HEK293 (cell line): ENCODE measurements around the gene ATXN2.

Experiments
- CTCF ChIA-PET: fragments of 350-600 bp; formaldehyde crosslinking; extraction: SDS; loops from one replicate; lab custom pipeline; 2021; ENCODE audit warnings: antibody characterized with exemption; lab: Yijun Ruan, JAX
- POLR2A ChIA-PET: fragments of 300-600 bp; formaldehyde crosslinking; extraction: SDS; loops from one replicate; lab custom pipeline; 2020; ENCODE audit warnings: antibody characterized with exemption, inconsistent platforms; lab: Yijun Ruan, JAX
- H3K27ac ChIP-seq: fragments of 200-500 bp; sonication (Bioruptor generic); 2 replicates; pipeline ENCODE4 v1.5.1; 2014; ENCODE audit warnings: low read depth, low read length, control low read depth, inconsistent platforms; ENCODE audit errors: extremely low read depth
- H3K36me3 ChIP-seq, 2 experiments: fragments of 200-500 bp in 1 of 2; sonication (Bioruptor generic) in 1 of 2; 1 replicate in 1 of 2; 2 replicates in 1 of 2; pipeline ENCODE4 v1.5.1; 2014 to 2017; ENCODE audit warnings: inconsistent platforms in 2 of 2, low read length in 2 of 2; ENCODE audit not compliant: control insufficient read depth in 2 of 2, insufficient read depth in 1 of 2
- H3K4me1 ChIP-seq: fragments of 200-500 bp; sonication (Bioruptor generic); 2 replicates; pipeline ENCODE4 v1.5.1; 2014; ENCODE audit warnings: mild to moderate bottlenecking, low read length, inconsistent platforms; ENCODE audit not compliant: control insufficient read depth, insufficient read depth
- H3K4me3 ChIP-seq: 2 replicates; pipeline ENCODE4 v1.5.1; 2011; ENCODE audit warnings: low read depth, mild to moderate bottlenecking, control low read depth, low read length, moderate library complexity
- H3K9me3 ChIP-seq: fragments of 200-500 bp; sonication (Bioruptor generic); 2 replicates; pipeline ENCODE4 v1.5.1; 2014; ENCODE audit warnings: low read depth, low read length, inconsistent platforms; ENCODE audit not compliant: control insufficient read depth, insufficient read depth
- OSR2 ChIP-seq: fragments of 450-650 bp; formaldehyde crosslinking; IDR thresholded peaks from 2 replicates; pipeline ENCODE4 v1.5.1; 2016; ENCODE audit warnings: missing biosample characterization, missing genetic modification characterization
- REPIN1 ChIP-seq: fragments of 450-650 bp; formaldehyde crosslinking; IDR thresholded peaks from 2 replicates; pipeline ENCODE4 v1.5.1; 2017; ENCODE audit warnings: missing biosample characterization, missing genetic modification characterization, low read depth
- SETDB1 ChIP-seq: IDR thresholded peaks from one replicate; pipeline ENCODE4 v1.6.1; 2017; ENCODE audit warnings: mild to moderate bottlenecking, low read length, moderate library complexity, mixed read lengths; ENCODE audit not compliant: insufficient read length
- SP2 ChIP-seq: fragments of 450-650 bp; formaldehyde crosslinking; IDR thresholded peaks from 2 replicates; pipeline ENCODE4 v1.5.1; 2016; ENCODE audit warnings: missing biosample characterization, missing genetic modification characterization
- ZBTB21 ChIP-seq: fragments of 450-650 bp; formaldehyde crosslinking; IDR thresholded peaks from 2 replicates; pipeline ENCODE4 v1.5.1; 2017; ENCODE audit warnings: missing biosample characterization, missing genetic modification characterization
- ZBTB8A ChIP-seq: fragments of 450-650 bp; formaldehyde crosslinking; IDR thresholded peaks from 2 replicates; pipeline ENCODE4 v1.5.1; 2016; ENCODE audit warnings: missing biosample characterization, missing genetic modification characterization
- ZEB2 ChIP-seq: fragments of 450-650 bp; formaldehyde crosslinking; IDR thresholded peaks from 2 replicates; pipeline ENCODE4 v1.5.1; 2016; ENCODE audit warnings: missing biosample characterization, missing genetic modification characterization
- ZFP37 ChIP-seq: fragments of 450-650 bp; formaldehyde crosslinking; IDR thresholded peaks from 2 replicates; pipeline ENCODE4 v1.5.1; 2016; ENCODE audit warnings: missing biosample characterization, missing genetic modification characterization
- ZFP69B ChIP-seq: fragments of 450-650 bp; formaldehyde crosslinking; IDR thresholded peaks from 2 replicates; pipeline ENCODE4 v1.5.1; 2016; ENCODE audit warnings: missing biosample characterization, missing genetic modification characterization
- ZNF157 ChIP-seq: fragments of 450-650 bp; formaldehyde crosslinking; IDR thresholded peaks from 2 replicates; pipeline ENCODE4 v1.5.1; 2016; ENCODE audit warnings: missing biosample characterization, missing genetic modification characterization
- ZNF24 ChIP-seq: fragments of 450-650 bp; formaldehyde crosslinking; IDR thresholded peaks from 2 replicates; pipeline ENCODE4 v1.5.1; 2016; ENCODE audit warnings: missing biosample characterization, missing genetic modification characterization
- ZNF280C ChIP-seq: fragments of 450-650 bp; formaldehyde crosslinking; IDR thresholded peaks from 2 replicates; pipeline ENCODE4 v1.5.1; 2016; ENCODE audit warnings: missing biosample characterization, missing genetic modification characterization
- ZNF311 ChIP-seq: fragments of 450-650 bp; formaldehyde crosslinking; IDR thresholded peaks from 2 replicates; pipeline ENCODE4 v1.5.1; 2017; ENCODE audit warnings: missing biosample characterization, missing genetic modification characterization, borderline replicate concordance
- ZNF335 ChIP-seq: fragments of 450-650 bp; formaldehyde crosslinking; conservative IDR thresholded peaks from 2 replicates; pipeline ENCODE4 v1.5.1; 2016; ENCODE audit warnings: missing biosample characterization, missing genetic modification characterization
- ZNF354C ChIP-seq: fragments of 450-650 bp; formaldehyde crosslinking; IDR thresholded peaks from 2 replicates; pipeline ENCODE4 v1.5.1; 2016; ENCODE audit warnings: missing biosample characterization, missing genetic modification characterization, low read depth, borderline replicate concordance
- ZNF529 ChIP-seq: fragments of 450-650 bp; formaldehyde crosslinking; IDR thresholded peaks from 2 replicates; pipeline ENCODE4 v1.5.1; 2017; ENCODE audit warnings: missing genetic modification characterization, missing biosample characterization; ENCODE audit not compliant: insufficient replicate concordance
- ZNF558 ChIP-seq: fragments of 450-650 bp; formaldehyde crosslinking; IDR thresholded peaks from 2 replicates; pipeline ENCODE4 v1.5.1; 2016; ENCODE audit warnings: missing biosample characterization, missing genetic modification characterization
- ZNF610 ChIP-seq: fragments of 450-650 bp; formaldehyde crosslinking; IDR thresholded peaks from 2 replicates; pipeline ENCODE4 v1.5.1; 2016; ENCODE audit warnings: missing biosample characterization, missing genetic modification characterization, borderline replicate concordance
- ZNF768 ChIP-seq: fragments of 450-650 bp; formaldehyde crosslinking; IDR thresholded peaks from 2 replicates; pipeline ENCODE4 v1.5.1; 2018; ENCODE audit warnings: missing biosample characterization, mild to moderate bottlenecking, missing genetic modification characterization
- ZNF830 ChIP-seq: fragments of 450-650 bp; IDR thresholded peaks from 2 replicates; pipeline ENCODE4 v1.5.0; 2018; ENCODE audit warnings: missing biosample characterization, missing genetic modification characterization, low read depth, mild to moderate bottlenecking, moderate library complexity
- ZNF837 ChIP-seq: fragments of 450-650 bp; formaldehyde crosslinking; IDR thresholded peaks from 2 replicates; pipeline ENCODE4 v1.5.1; 2016; ENCODE audit warnings: missing biosample characterization, missing genetic modification characterization
- ZSCAN30 ChIP-seq: fragments of 450-650 bp; IDR thresholded peaks from 2 replicates; pipeline ENCODE4 v1.5.1; 2018; ENCODE audit warnings: missing biosample characterization, mild to moderate bottlenecking, missing genetic modification characterization, moderate library complexity
- TF ChIP-seq, protein P1 (sequence below): fragments of 450-650 bp; formaldehyde crosslinking; optimal IDR thresholded peaks from 2 replicates; pipeline ENCODE3; 2016; ENCODE audit warnings: missing biosample characterization, mild to moderate bottlenecking, missing genetic modification characterization
- TF ChIP-seq, protein P2 (sequence below): fragments of 450-650 bp; formaldehyde crosslinking; IDR thresholded peaks from 2 replicates; pipeline ENCODE4 v1.5.1; 2016; ENCODE audit warnings: missing biosample characterization, missing genetic modification characterization
- TF ChIP-seq, protein P3 (sequence below): fragments of 450-650 bp; formaldehyde crosslinking; IDR thresholded peaks from 2 replicates; pipeline ENCODE4 v1.5.1; 2016; ENCODE audit warnings: missing biosample characterization, missing genetic modification characterization

ATXN2 gene

GRCh38 chr12:111482462-111482861, 116.7 kb downstream of the ATXN2 start:
- CTCF ChIA-PET = interaction anchor here (0.6 to 3.1 kb wide), 4 partner anchors 8 to 541 kb away, joined by 3 to 12 read pairs (median 4); no protein-coding TSS in a partner anchor
- POLR2A ChIA-PET = no interaction called here
- no peak overlapping the region for H3K4me3 ChIP-seq
- no peaks in the 10 kb centered on the region for H3K4me1 ChIP-seq
- no peak overlapping the region for H3K27ac ChIP-seq
- peaks cover 77% of the 10 kb centered on the region in 2 experiments for H3K36me3 ChIP-seq
- no peak for TF ChIP-seq ZNF157
- TF ChIP-seq REPIN1 (tag by site-specific recombination) = no peak
- no peak for TF ChIP-seq ZBTB8A
- no peak for TF ChIP-seq ZNF24 (tag by site-specific recombination)
- TF ChIP-seq ZNF280C (tag by site-specific recombination) = no peak
- no peak for TF ChIP-seq SETDB1
- no peak for TF ChIP-seq ZFP37 (tag by site-specific recombination)
- no peak for TF ChIP-seq ZSCAN30 (tag by site-specific recombination)
- TF ChIP-seq, all 188 proteins: peak for 0
- no peaks in the 10 kb centered on the region for H3K9me3 ChIP-seq

GRCh38 chr12:111471236-111471635, 127.9 kb downstream of the ATXN2 start:
- no peak overlapping the region for H3K27ac ChIP-seq
- POLR2A ChIA-PET = no interaction called here
- peaks cover 44 to 57% of the 10 kb centered on the region in 2 experiments for H3K36me3 ChIP-seq

More at GRCh38 chr12:111471236-111471635, 127.9 kb downstream of the ATXN2 start:
- Histone ChIP-seq H3K9me3 (no peaks in the 10 kb centered on the region), H3K4me1 (no peaks in the 10 kb centered on the region), H3K4me3 (no peak overlapping the region)
- TF ChIP-seq, protein P1, sequence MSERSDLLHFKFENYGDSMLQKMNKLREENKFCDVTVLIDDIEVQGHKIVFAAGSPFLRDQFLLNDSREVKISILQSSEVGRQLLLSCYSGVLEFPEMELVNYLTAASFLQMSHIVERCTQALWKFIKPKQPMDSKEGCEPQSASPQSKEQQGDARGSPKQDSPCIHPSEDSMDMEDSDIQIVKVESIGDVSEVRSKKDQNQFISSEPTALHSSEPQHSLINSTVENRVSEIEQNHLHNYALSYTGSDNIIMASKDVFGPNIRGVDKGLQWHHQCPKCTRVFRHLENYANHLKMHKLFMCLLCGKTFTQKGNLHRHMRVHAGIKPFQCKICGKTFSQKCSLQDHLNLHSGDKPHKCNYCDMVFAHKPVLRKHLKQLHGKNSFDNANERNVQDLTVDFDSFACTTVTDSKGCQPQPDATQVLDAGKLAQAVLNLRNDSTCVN (tag by site-specific recombination) = no peak
- TF ChIP-seq ZNF830 = no peak
- no peak for TF ChIP-seq ZNF558 (tag by site-specific recombination)
- TF ChIP-seq ZEB2 (tag by site-specific recombination) = no peak
- no peak for TF ChIP-seq ZBTB21 (tag by site-specific recombination)
- no peak for TF ChIP-seq ZNF768 (tag by site-specific recombination)
- no peak for TF ChIP-seq ZNF837
- TF ChIP-seq ZFP69B = no peak
- TF ChIP-seq ZNF610 (tag by site-specific recombination) = no peak
- TF ChIP-seq, protein P2, sequence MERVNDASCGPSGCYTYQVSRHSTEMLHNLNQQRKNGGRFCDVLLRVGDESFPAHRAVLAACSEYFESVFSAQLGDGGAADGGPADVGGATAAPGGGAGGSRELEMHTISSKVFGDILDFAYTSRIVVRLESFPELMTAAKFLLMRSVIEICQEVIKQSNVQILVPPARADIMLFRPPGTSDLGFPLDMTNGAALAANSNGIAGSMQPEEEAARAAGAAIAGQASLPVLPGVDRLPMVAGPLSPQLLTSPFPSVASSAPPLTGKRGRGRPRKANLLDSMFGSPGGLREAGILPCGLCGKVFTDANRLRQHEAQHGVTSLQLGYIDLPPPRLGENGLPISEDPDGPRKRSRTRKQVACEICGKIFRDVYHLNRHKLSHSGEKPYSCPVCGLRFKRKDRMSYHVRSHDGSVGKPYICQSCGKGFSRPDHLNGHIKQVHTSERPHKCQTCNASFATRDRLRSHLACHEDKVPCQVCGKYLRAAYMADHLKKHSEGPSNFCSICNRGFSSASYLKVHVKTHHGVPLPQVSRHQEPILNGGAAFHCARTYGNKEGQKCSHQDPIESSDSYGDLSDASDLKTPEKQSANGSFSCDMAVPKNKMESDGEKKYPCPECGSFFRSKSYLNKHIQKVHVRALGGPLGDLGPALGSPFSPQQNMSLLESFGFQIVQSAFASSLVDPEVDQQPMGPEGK (tag by site-specific recombination) = no peak
- TF ChIP-seq, protein P3, sequence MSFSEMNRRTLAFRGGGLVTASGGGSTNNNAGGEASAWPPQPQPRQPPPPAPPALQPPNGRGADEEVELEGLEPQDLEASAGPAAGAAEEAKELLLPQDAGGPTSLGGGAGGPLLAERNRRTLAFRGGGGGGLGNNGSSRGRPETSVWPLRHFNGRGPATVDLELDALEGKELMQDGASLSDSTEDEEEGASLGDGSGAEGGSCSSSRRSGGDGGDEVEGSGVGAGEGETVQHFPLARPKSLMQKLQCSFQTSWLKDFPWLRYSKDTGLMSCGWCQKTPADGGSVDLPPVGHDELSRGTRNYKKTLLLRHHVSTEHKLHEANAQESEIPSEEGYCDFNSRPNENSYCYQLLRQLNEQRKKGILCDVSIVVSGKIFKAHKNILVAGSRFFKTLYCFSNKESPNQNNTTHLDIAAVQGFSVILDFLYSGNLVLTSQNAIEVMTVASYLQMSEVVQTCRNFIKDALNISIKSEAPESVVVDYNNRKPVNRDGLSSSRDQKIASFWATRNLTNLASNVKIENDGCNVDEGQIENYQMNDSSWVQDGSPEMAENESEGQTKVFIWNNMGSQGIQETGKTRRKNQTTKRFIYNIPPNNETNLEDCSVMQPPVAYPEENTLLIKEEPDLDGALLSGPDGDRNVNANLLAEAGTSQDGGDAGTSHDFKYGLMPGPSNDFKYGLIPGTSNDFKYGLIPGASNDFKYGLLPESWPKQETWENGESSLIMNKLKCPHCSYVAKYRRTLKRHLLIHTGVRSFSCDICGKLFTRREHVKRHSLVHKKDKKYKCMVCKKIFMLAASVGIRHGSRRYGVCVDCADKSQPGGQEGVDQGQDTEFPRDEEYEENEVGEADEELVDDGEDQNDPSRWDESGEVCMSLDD (tag by site-specific recombination) = no peak
- TF ChIP-seq ZNF529 (tag by site-specific recombination) = no peak
- no peak for TF ChIP-seq ZNF335
- TF ChIP-seq ZNF354C (tag by site-specific recombination) = no peak
- TF ChIP-seq SP2 (tag by site-specific recombination) = no peak
- no peak for TF ChIP-seq ZNF311 (tag by site-specific recombination)
- TF ChIP-seq ZNF280C (tag by site-specific recombination) = no peak
- no peak for TF ChIP-seq OSR2 (tag by site-specific recombination)
- CTCF ChIA-PET = interaction anchor here (0.9 to 3.1 kb wide), 2 partner anchors 20 to 74 kb away, joined by 4 to 14 read pairs; no protein-coding TSS in a partner anchor
